CD14-positive monocyte (primary cell): Measurements from ENCODE around the gene RNFT2. TPM values are rescaled to one million over a fixed set of nuclear protein-coding genes. Genes with fewer than 3 reads are reported as not detected.
A peak's percentile ranks its signal among the peaks of the same experiment; 100 is the strongest.

Experiments
- DNase-seq, 3 donors: peaks; one replicate each; pipeline ENCODE4 v3.0.0-alpha.2; 2011 to 2022
- H2AFZ ChIP-seq: 2 replicates; pipeline ENCODE4 v1.6.0; 2012; ENCODE audit warnings: mild to moderate bottlenecking, low read depth, low read length, inconsistent platforms; ENCODE audit not compliant: insufficient read depth, poor library complexity, severe bottlenecking
- H3K27ac ChIP-seq, 2 donors: 1 replicate in 1 of 2; 2 replicates in 1 of 2; pipeline ENCODE4 v1.5.1; 2012 to 2013; ENCODE audit warnings: low read length in 2 of 2, control low read depth in 1 of 2, inconsistent platforms in 1 of 2, low read depth in 1 of 2, mild to moderate bottlenecking in 1 of 2
- H3K27me3 ChIP-seq, 2 donors: one replicate each; pipeline versions ENCODE4 v1.6.0 to v1.6.1; 2011 to 2013; ENCODE audit warnings: low read length in 2 of 2; ENCODE audit not compliant: control insufficient read depth in 2 of 2, insufficient read depth in 2 of 2
- H3K36me3 ChIP-seq, 2 donors: replicated peaks in 1 of 2; 1 replicate in 1 of 2; 2 replicates in 1 of 2; pipeline versions ENCODE4 v1.5.1 to v1.6.1; 2012 to 2013; ENCODE audit warnings: low read length in 2 of 2, control low read depth in 1 of 2, inconsistent platforms in 1 of 2, mild to moderate bottlenecking in 1 of 2; ENCODE audit not compliant: insufficient read depth in 2 of 2, control insufficient read depth in 1 of 2
- H3K4me1 ChIP-seq, 2 donors: 1 replicate in 1 of 2; 2 replicates in 1 of 2; pipeline versions ENCODE4 v1.5.1 to v1.6.1; 2012 to 2013; ENCODE audit warnings: low read length in 2 of 2, control low read depth in 1 of 2, inconsistent platforms in 1 of 2, mild to moderate bottlenecking in 1 of 2, moderate library complexity in 1 of 2; ENCODE audit not compliant: insufficient read depth in 2 of 2, control insufficient read depth in 1 of 2
- H3K4me2 ChIP-seq: replicated peaks from 2 replicates; pipeline ENCODE3; 2012; ENCODE audit warnings: low read length, moderate library complexity, mild to moderate bottlenecking; ENCODE audit not compliant: poor library complexity, severe bottlenecking; ENCODE audit errors: extremely low read depth
- H3K4me3 ChIP-seq, 3 experiments: fragments of 200-600 bp in 1 of 3; sonication (generic) in 1 of 3; replicated peaks in 1 of 3; 1 replicate in 2 of 3; 2 replicates in 1 of 3; pipeline ENCODE4 v1.5.1; 2011 to 2013; ENCODE audit warnings: low read length in 3 of 3, mild to moderate bottlenecking in 3 of 3, control low read depth in 2 of 3, low read depth in 2 of 3, inconsistent platforms in 1 of 3, moderate library complexity in 1 of 3
- H3K79me2 ChIP-seq: 2 replicates; pipeline ENCODE4 v1.6.0; 2012; ENCODE audit warnings: mild to moderate bottlenecking, control low read depth, inconsistent platforms, low read length, moderate library complexity; ENCODE audit not compliant: insufficient read depth
- H3K9ac ChIP-seq: 2 replicates; pipeline ENCODE4 v1.6.0; 2017; ENCODE audit warnings: low read length, mild to moderate bottlenecking; ENCODE audit not compliant: insufficient read depth, poor library complexity, severe bottlenecking
- H3K9me3 ChIP-seq, 2 donors: replicated peaks in 1 of 2; 1 replicate in 1 of 2; 2 replicates in 1 of 2; pipeline versions ENCODE4 v1.5.1 to v1.6.1; 2012 to 2013; ENCODE audit warnings: low read length in 2 of 2, control low read depth in 1 of 2; ENCODE audit not compliant: control insufficient read depth in 1 of 2, insufficient read depth in 1 of 2
- H4K20me1 ChIP-seq: 2 replicates; pipeline ENCODE4 v1.6.0; 2012; ENCODE audit warnings: mild to moderate bottlenecking, low read length, control low read depth, moderate library complexity; ENCODE audit not compliant: insufficient read depth
- H3K27ac Mint-ChIP-seq, 7 donors: one replicate each; pipeline ENCODE4 v1.8.0; 2020; ENCODE audit warnings: mild to moderate bottlenecking in 7 of 7, mixed read lengths in 7 of 7, moderate library complexity in 6 of 7, inconsistent platforms in 2 of 7
- H3K27me3 Mint-ChIP-seq, 3 donors: one replicate each; pipeline ENCODE4 v1.8.0; 2021 to 2022; ENCODE audit warnings: low read depth in 3 of 3, mild to moderate bottlenecking in 3 of 3, mixed read lengths in 3 of 3, moderate library complexity in 3 of 3, inconsistent platforms in 1 of 3
- H3K36me3 Mint-ChIP-seq, 2 donors: one replicate each; pipeline ENCODE4 v1.8.0; 2020; ENCODE audit warnings: mixed read lengths in 2 of 2, inconsistent platforms in 1 of 2, mild to moderate bottlenecking in 1 of 2
- H3K4me1 Mint-ChIP-seq: one replicate; pipeline ENCODE4 v1.8.0; 2020; ENCODE audit warnings: mild to moderate bottlenecking, mixed read lengths
- H3K4me3 Mint-ChIP-seq, 2 donors: one replicate each; pipeline ENCODE4 v1.8.0; 2020; ENCODE audit warnings: mild to moderate bottlenecking in 2 of 2, mixed read lengths in 2 of 2, moderate library complexity in 1 of 2
- H3K9me3 Mint-ChIP-seq, 7 donors: one replicate each; pipeline ENCODE4 v1.8.0; 2020 to 2022; ENCODE audit warnings: mixed read lengths in 7 of 7, mild to moderate bottlenecking in 6 of 7, moderate library complexity in 6 of 7, inconsistent platforms in 2 of 7
- whole genome bisulfite sequencing: methylation state at CpG from one replicate; pipeline ENCODE4 v1.1.5; 2013; ENCODE audit warnings: missing lambda C conversion rate; ENCODE audit not compliant: insufficient coverage; 5-methylcytosine and 5-hydroxymethylcytosine counted together
- intact Hi-C, 2 donors: fragments of 100-400 bp; cut with micrococcal nuclease; formaldehyde crosslinking; loops; one replicate each; pipeline versions ENCODE4 v1.15.0 to v1.15.1; 2023
- polyA plus RNA-seq, 3 donors: library from polyadenylated mRNA; depleted of rRNA in 1 of 3; unstranded in 2 of 3; stranded (reverse) in 1 of 3; fragments of 300-500 nt in 2 of 3; fragments of >200 nt in 1 of 3; fragmentation: Illumina TruSeq in 2 of 3; gene quantifications; 1 replicate in 2 of 3; 2 replicates in 1 of 3; pipeline ENCODE4 v1.2.3, GENCODE V29; 2012 to 2021
- TF ChIP-seq, protein P1 (sequence below): fragments of 200-600 bp; IDR thresholded peaks from one replicate; pipeline ENCODE4 v1.8.0; 2022; ENCODE audit warnings: antibody characterized with exemption, mild to moderate bottlenecking

RNFT2 gene
- polyA plus RNA-seq, 3 donors = 0.05 TPM; not detected in 2

DNA sequence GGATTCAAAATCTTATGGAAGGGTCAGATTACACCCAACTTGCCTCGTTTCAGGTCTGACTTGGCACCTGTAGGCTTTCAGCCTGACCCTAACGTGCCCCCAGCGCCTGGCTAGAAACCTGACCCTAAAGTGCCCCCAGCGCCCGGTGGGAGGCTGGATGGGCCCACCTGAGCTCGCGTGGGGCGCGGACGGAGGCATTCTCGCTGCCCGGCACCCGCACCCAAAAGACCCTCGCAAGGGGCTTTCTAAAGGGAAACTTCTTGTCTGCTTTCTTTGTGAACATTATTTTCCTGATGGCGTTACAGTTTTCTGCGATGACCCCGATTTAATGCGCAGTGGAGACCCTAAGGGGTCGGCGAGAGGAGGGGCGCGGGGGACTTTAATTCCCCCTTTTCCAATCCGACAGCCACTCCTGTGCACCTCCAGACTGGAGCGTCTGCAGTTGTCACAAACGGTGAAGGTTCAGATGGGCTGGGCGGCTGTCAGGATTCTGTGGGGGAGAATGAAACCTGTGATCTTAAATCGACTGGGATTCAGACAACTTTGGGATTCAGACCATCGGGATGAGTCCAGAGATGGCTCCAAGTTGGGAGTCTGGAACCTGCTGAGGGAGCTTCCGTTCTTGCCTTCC is 143.9 kb downstream of the RNFT2 start:
- no peak overlapping the region for H2AFZ ChIP-seq

GRCh38 chr12:116882742-116883141 is 144.6 kb downstream of the RNFT2 start:
- H3K4me2 ChIP-seq = no peak overlapping the region
- H3K27me3 ChIP-seq = peaks cover 48 to 62% of the 10 kb centered on the region in 2 donors
- DNase-seq = no peak
- H3K79me2 ChIP-seq = no peaks in the 10 kb centered on the region
- TF ChIP-seq, protein P1, sequence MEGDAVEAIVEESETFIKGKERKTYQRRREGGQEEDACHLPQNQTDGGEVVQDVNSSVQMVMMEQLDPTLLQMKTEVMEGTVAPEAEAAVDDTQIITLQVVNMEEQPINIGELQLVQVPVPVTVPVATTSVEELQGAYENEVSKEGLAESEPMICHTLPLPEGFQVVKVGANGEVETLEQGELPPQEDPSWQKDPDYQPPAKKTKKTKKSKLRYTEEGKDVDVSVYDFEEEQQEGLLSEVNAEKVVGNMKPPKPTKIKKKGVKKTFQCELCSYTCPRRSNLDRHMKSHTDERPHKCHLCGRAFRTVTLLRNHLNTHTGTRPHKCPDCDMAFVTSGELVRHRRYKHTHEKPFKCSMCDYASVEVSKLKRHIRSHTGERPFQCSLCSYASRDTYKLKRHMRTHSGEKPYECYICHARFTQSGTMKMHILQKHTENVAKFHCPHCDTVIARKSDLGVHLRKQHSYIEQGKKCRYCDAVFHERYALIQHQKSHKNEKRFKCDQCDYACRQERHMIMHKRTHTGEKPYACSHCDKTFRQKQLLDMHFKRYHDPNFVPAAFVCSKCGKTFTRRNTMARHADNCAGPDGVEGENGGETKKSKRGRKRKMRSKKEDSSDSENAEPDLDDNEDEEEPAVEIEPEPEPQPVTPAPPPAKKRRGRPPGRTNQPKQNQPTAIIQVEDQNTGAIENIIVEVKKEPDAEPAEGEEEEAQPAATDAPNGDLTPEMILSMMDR = no peak
- peaks cover 3 to 31% of the 10 kb centered on the region in 2 donors for H3K9me3 ChIP-seq
- Mint-ChIP-seq H3K9me3 (peaks cover 0 to 27% (median 10%) of the 10 kb centered on the region in 7 donors), H3K27ac (no peak overlapping the region), H3K4me1 (peaks cover 21% of the 10 kb centered on the region), H3K4me3 (peak overlapping the region in 1 of 2 donors; percentile 83), H3K27me3 (peaks cover 58 to 73% (median 62%) of the 10 kb centered on the region in 3 donors), H3K36me3 (peaks cover 0 to 7% of the 10 kb centered on the region in 2 donors)
- no peaks in the 10 kb centered on the region for H3K36me3 ChIP-seq
- H3K4me3 ChIP-seq = no peak overlapping the region
- intact Hi-C loops = no loop called here
- H2AFZ ChIP-seq = no peak overlapping the region
- WGBS = 0% methylated on average over 1 of the region's 6 CpGs
- H3K4me1 ChIP-seq = peaks cover 0 to 45% of the 10 kb centered on the region in 2 donors
- no peak overlapping the region for H3K9ac ChIP-seq
- no peaks in the 10 kb centered on the region for H4K20me1 ChIP-seq
- H3K27ac ChIP-seq = no peak overlapping the region

More for the DNA sequence above, 143.9 kb downstream of the RNFT2 start:
- DNase-seq = no peak
- Histone ChIP-seq H3K36me3 (no peaks in the 10 kb centered on the region), H3K27ac (no peak overlapping the region), H3K9me3 (peaks cover 3 to 31% of the 10 kb centered on the region in 2 donors), H3K79me2 (no peaks in the 10 kb centered on the region), H3K9ac (no peak overlapping the region), H3K4me2 (peak overlapping the region; percentile 39), H3K4me1 (peaks cover 0 to 45% of the 10 kb centered on the region in 2 donors), H3K4me3 (no peak overlapping the region), H4K20me1 (no peaks in the 10 kb centered on the region), H3K27me3 (peaks cover 55 to 69% of the 10 kb centered on the region in 2 donors)
- Mint-ChIP-seq H3K9me3 (peaks cover 0 to 28% (median 10%) of the 10 kb centered on the region in 7 donors), H3K36me3 (peaks cover 0 to 7% of the 10 kb centered on the region in 2 donors), H3K27ac (no peak overlapping the region), H3K4me1 (peaks cover 21% of the 10 kb centered on the region), H3K27me3 (peaks cover 64 to 78% (median 70%) of the 10 kb centered on the region in 3 donors), H3K4me3 (peak overlapping the region in 1 of 2 donors; percentile 83)
- 4% methylated on average over 27 of the region's 29 CpGs for WGBS
- TF ChIP-seq, protein P1 = no peak
- intact Hi-C loops = no loop called here
